Activated T-cell treated with anti-CD3 and anti-CD28 coated beads, Interleukin-2, amount 50 U/mL, for 1 hour (primary cell): ENCODE measurements around the gene TRIM2.
"Not testable (repeated sequence)": the region's sequence is repeated elsewhere in the genome, so short reads cannot be mapped to it uniquely, and the experiment has no call there.

Experiments used
- DNase-seq: peaks from one replicate; pipeline ENCODE4 v3.0.0-alpha.2; 2020

The TRIM2 gene

DNA sequence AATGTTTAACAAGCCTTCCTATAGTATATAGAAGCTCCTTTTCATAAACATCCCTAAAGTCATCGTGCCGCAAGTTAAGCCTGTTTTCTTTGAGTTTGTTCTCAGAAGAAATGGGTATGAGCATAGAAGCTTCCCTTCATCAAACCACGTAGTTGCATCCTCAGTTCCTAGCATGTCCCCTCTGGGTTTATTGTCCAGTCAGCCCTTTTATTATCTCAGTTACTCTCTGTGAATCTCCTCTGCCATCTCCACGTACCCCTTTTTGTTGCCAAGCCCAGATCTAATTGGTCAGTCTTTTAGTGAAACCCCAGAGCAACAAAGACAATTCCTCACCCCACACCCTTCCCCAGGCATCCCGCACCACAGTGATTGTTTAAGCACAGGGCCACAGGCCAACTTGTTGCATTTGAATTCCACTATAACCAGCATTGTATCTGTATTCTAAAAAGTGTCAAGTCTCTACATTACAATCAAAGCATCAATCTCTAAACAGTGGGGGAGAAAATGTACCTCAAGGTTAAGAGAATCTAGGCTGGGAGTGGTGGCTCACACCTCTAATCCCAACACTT lies 12.4 kb upstream of the TRIM2 start:
- no peak for DNase-seq

DNA sequence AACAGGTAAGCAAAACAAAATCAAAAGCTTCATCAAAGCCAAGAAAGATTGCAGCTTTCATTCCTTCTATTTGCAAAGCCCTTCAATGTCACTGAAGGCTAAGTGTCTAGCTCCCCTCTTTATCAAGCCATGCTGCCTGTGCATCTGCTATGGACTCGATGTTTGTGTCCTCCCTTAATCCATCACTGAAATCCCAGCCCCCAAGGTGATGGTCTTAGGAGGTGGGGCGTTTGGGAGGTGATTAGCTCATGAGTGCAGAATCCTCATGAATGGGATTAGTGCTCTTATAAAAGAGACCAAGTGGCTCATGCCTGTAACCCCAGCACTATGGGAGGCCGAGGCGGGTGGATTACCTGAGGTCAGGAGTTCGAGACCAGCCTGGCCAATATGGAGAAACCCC lies 6.9 kb upstream of the TRIM2 start:
- DNase-seq: no peak

DNA sequence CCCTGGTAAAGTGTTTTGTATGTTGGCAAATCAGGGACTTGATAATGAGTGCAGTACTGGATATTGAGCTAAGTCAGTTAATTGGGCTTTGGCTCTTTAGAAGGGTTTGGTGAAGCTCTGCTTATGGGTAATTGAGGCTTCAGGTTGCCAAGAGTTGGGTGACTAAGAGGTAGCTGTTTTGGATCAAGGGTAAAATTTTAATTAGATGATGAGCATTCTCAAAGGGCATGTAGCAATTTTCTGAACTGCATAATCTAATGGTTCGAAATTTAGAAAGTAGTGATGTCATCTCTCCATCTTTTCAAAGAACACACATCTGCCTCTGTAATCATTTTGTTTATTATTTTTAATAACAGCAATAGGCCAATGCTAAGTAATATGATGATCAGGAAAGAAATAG lies 5.5 kb upstream of the TRIM2 start:
- no peak for DNase-seq

DNA sequence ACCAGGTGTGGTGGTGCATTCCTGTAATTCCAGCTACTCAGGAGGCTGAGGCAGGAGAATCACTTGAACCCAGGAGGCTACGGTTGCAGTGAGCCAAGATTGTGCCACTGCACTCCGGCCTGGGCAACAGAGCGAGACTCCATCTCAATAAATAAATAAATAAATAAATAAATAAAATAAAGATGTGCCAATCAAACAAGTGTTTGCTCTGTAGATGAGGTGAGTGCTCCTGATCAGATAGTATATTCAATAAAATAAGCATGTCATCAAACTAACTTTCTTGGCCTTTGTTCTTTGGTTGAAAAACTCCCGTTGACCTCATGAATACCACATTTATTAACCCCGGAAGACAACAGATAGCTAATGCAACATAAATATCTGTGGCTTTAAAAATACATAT lies 497 bp upstream of the TRIM2 start:
- not testable (repeated sequence) for DNase-seq

DNA sequence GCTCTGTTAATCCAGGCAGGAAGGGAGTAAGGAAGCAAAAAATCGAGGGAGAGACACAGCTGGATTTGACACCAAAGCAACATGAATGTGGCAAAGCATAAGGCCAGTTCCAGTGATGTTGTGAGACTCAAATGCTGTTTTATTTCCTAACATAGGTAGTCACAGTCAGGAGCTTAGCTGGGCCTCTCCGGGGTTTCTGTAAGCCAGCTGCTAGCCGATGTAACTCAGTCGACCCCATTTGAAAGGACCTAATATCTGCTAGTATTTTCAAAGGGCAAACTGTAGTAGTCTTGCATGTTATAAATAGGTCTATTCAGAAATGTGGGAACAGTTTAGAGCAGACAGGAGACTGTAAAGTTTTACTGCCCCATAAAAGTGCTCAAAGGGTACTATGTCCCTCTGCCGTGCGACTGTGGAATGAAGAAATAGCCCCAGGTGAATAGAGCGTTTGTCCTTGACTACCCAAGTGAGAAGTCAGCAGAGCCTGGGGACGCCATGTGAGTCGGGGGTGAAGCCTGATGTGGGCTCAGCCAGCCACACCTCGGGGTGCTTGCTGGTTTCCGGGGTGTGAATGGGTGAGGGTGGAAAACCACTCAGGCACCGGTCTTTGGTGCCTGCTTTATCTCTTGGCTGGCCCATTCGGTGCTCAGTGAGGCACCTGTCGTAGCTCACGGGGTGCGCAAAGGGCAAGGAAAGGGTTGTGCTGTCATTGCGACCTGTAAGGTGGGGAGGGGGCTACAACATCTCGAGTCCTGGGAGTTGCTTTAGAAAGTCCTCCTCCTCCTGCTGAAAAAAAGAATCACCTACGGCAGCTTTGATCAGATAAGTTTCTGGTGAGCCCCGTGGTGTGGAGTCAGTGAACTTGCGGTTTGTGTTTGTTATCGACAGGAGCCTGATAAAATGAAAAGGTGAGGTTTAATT lies 745 bp downstream of the TRIM2 start:
- DNase-seq: peak; percentile 51

DNA sequence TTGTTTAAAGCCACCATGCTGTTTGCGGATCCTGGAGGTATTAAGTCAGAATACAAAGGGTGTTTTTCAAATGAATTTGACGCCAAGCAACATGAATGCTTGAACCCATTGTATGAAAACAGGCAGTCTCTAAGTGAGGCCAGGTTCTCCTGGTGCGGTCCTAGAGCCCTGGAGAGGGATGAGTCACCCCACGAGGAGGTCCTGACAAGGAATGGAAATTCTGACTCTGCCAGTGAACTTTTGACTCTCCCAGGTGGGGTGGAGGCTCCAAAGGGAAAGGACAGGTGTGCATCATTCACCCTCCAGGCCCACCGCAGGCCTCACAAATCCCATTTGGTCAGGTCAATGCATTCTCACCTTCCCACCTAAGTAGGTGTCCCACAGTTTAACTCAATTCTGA lies 1.5 kb downstream of the TRIM2 start:
- peak; percentile 24 for DNase-seq

DNA sequence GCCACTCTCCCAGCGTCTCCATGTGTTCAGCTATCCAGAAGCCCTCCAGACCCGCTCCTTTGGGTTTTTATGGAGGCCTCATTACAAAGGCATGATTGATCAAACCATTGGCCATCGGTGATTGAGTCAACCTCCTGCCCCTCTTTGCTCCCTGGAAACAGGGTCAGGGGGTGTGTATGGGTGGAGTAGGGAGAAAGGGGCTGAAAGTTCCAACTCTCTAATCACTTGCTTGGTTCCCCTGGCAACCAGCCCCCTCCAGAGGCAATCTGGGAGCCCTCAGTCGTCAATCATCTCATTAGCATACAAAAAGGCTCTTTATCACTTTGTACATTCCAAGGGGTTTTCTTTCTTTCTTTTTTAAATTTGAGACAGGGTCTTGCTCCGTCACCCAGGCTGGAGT lies 2.3 kb downstream of the TRIM2 start:
- DNase-seq: no peak

DNA sequence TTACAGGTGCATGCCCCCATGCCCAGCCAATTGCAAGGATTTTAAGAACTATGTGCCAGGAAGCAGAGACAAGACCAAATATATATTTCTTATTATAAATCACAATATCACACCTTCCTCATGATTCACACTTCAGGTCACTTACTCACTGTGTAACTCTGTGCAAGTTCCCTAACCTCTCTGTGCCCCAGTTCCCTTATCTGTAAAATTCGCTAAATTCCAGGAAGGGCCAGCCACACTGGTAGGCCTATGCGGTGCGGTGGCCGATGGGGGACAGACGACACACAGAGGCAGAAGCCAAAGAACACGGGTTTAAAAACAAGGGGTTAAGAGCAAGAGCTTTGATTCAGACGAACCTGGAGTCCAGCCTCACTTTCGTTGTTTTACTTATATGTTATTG lies 2.8 kb downstream of the TRIM2 start:
- DNase-seq: no peak

DNA sequence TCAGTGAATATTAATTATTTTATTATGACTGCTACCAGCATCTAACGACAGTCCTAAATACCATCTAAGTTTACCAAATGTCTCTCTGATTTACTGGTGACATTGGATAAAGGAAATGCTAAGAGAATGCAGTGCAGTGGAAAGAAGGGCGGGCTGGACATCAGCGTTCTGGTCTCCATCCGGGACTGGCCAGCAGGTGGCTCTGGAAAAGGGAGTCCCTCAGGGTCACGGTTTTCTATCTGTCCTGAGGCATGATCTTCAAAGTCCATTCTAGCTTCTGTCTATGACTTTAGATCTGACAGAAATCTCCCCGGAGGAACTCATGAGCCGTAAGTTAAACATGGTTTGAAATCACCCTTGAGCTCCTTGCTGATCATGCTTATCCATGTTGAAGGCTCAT lies 3.3 kb downstream of the TRIM2 start:
- no peak for DNase-seq

DNA sequence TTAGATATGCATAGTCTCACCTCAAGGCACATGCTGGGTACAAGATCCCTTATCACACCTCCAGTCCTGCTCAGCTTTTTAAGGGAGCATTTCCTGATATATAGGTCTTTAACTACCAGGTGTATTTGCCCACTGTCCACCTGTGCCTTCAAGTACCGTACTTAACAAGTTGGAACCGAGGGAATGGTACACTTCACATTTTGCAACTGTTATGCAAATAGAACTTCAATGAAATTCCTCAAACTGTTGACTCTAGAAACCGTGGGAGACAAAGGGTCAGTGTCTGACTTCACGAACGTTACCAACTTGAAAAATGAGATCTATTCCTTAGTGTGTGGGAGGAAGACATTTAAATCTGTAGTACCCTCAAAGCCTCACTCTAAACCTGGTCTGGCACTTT lies 5.2 kb downstream of the TRIM2 start:
- no peak for DNase-seq

DNA sequence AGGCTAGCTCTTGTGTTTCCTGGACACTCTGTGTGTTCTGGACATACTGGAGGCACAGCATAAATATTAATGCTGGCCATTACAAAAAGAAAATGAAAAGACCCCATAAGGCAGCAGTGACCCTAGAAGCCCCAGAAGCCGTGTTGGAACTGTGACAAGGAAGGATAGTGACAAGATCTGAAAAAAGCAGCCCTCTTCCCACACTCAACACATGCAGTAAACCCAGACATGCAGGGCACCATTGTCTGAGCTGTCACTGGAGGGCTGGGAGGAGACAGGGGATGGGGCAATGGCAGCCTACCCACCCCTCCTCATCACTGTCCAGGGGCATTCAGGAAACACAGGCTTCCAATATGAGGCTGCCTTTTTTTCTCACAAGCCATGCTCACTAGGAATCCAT lies 6.5 kb downstream of the TRIM2 start:
- no peak for DNase-seq

DNA sequence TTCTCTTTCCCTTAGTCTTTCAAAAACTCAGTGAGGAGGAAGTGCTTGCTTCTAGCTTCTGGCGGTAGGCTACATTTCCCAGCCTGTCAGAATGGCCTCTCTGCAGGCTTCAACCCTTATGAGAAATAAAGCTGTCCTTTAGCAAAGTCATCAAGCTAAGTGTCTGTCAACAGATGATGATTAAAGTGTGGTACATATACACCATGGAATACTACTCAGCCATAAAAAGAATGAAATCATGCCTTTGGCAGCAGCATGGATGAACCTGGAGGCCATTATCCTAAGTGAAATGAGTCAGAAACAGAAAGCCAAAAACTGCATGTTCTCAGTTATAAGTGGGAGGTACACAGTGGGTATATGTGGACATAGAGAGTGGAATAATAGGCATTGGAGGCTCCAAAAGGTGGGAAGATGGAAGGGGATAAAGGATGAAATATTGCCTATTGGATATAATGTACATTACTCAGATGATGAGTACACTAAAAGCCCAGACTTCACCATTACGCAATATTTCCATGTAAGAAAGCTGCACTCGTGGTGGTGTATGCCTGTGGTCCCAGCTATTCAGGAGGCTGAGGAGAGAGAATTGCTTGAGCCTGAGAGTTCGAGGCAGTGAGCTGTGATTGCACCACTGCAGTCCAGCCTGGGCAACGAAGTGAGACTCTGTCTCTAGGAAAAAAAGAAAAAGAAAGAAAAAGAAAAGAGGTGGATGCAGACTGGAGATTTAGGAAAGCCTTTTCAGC lies 7.9 kb downstream of the TRIM2 start:
- no peak for DNase-seq

DNA sequence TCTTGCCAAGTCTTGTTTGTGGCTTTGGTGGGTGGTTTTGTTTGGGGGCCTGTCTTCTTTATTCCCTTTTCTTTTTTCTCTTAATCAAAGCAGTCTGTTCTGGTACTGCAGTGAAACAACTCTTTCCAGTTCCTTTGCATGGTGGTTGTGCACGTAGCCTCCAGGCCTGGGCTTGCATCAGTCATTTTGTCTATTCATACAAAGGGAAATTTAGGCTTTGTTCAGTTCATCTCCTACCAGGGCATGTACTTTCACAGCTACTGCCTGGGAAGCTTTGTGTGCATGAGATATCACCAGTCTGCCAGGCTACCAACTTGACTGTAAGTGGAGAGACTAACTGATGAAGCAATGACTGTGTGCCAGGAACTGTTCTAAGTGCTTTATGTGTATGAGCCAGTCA lies 8.5 kb downstream of the TRIM2 start:
- DNase-seq: no peak

DNA sequence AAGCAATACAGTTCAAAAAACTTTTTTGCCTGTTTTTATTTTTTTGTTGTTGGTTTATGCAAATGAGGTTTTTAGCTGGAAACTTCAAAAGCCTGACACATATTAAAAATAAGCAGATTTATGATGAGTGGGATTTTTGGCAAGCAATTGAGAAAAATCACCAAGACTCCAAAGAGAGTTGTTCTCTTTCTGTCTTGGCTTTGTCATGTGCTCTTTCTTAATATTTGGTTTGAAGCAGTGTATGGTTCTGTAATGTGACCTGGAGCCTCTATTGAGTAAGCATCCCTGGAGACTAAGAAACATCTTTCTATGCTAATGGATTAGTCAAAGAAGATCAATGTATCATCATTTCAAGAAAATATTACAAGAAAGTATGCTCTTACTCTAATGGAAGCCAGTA lies 11.7 kb downstream of the TRIM2 start:
- no peak for DNase-seq

DNA sequence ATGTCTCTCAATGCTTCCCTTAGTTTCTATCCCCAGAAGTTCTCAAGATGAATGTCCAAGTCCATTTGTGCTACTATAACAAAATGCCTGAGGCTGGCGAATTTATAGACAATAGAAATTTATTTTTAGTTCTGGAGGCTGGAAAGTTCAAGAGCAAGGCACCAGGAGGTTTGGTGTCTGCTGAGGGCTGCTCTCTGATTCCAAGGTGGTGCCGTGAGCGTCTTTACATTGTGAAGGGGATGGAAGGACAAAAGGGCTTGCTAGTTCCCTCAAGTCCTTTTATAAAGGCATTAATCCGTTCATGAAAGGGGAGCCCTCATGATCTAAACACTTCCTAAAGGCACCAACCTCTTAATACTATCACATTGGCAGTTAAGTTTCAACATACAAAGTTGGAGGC lies 12.3 kb downstream of the TRIM2 start:
- DNase-seq: no peak

DNA sequence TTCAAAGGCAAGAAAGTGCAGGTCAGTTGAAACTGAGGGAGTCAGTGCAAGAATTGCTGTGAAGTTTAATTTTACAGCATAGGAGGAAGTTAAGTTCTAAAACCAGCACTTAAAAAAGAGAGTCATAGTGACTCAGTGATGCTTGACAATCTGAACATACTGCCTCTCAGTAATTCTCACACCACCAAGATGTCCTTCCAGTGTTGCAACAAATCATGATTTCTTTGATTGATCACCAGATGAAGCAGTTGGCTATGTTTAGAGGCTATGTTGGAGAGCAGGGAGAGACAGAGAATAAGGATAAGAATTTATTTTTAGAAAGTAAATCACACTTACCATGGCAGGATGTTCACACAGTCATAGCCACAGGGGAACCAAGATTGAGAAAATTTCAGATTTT lies 13.2 kb downstream of the TRIM2 start:
- no peak for DNase-seq

DNA sequence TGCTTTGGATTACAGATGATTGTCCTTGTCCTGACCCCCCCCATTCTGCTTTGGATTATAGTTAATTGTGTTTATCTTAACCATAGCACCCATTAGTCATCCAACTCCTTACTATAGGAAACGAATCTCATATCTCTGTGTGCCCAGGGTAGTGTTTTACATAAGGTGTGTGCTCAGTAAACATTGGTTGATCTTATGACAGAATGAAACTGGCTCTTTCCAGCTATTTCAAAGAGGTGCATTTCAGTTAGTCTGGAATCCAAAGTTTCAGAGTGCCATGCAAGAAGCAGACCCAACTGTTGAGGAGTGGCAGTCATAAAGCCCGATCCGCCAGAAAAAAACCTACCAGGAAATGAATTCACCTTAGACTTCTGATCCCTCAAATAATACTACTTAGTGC lies 14.7 kb downstream of the TRIM2 start:
- DNase-seq: no peak

DNA sequence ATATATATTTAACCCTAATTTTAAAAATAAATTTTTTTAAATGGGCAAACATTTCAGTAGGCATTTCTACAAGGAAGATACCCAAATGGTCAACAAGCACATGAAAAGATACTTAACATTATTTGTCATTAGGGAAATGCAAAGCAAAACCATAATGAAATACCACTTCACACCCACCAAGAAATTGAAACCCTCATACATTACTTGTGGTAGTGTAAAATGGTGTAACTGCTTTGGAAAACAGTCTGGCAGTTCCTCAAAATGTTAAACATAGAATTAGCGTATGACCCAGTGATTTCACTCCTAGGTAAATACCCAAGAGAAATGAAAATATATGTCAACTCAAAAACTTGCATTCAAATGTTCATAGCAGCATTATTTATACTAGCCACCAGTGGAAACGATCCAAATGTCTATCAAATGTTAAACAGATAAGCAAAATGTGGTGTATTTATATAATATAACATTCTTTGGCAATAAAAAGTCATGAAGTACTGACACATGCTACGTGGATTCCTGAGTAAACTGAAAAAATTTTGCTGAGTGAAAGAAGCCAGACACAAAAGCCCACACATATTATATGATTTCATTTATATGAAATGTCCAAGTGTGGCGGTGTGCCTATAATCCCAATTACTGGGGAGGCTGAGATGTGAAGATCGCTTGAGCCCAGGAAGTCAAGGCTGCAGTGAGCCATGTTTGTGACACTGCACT lies 16.6 kb downstream of the TRIM2 start:
- DNase-seq: no peak

DNA sequence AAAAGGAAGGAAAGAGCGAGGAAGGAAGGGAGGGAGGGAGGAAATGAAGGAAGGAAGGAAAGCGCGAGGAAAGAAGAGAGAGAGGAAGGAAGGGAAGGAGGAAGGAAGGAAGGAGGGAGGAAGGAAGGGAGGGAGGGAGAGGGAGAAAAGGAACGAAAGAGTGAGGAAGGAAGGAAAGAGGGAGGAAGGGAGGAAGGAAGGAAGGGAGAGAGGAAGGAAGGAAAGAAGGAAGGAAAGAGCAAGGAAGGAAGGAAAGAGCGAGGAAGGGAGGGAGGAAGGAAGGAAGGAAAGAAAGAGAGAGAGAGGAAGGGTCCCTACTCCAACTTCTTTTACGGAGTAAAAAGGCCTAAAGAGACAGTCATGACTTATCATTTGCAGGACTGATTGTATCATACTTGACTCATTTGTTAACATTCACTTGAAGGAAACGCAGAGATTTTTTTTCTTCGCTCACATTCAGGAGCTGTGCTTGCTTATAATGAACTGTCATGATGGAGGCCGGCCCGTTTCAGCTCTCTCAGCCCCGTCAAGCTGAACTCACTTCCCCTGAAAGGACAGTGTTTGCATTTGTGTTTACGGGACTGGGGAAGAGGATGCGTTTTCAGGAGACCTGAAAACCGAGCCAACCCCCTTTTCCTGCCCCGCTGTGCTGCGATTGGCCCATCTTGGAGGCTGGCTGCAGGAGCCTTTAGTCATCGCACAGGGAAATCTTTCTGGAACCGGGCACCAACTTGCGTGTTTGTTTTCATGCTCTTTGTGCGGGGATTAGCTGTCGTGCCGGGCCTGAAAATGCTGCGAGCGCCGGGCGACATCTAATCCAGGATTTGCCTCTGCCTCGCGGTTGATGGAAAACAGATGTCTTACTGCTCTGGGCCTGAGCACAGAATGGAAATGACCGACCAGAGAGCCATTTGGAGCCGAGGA lies 17.8 kb downstream of the TRIM2 start:
- DNase-seq: peak; percentile 40

DNA sequence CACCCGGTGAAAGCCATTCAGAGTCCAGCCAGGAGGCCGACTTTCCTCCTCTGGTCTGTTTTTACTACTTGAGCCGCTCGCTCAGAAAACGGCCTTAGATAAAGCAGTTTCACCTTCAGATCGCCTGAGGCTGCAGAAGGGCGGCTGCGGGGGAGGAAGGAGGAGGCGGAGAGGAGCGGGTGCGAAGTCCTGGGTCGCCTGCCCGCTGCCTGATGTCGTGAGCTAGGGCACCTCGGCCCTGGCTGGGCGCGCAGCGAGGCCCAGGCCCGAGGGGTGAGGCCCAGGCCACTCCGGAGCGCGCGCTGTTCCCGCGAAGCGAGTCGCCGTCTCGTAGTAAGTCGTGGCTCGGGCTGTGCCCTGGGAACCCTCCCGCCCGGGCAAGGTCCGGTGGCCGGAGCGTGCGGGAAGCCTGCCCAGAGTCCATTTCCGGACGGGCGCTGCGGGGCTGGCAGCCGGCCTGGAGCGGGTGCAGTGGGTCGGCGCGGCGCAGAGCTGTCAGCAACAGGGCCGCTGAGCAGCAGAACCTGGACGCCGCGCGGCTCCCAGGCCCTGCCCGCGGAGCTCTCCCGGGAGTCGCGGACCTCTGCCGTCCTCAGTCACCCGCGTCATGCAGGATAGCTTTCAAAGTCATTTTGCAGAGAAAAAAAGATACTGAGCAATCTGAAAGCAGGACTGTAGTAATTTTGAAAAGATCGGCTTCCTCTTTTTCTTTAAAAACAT lies 18.6 kb downstream of the TRIM2 start:
- peak; percentile 39 for DNase-seq

DNA sequence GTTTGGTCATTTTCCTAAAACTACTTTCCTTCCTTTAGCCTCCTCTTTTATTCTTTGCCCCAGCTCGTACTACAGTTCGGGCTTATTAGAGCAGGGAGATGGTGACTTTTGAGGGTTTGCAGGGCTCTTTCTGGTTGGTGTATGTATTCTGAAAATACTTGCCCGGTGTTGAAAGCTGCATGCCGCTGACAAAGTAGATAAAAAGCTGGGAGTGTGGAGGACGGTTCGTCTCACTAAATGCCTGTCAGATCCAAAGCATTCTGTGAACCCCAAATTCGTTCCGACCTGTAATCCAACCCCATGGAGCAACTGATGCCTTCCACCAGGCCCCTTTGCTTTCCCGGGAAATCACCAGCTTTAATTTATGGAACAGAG lies 19.2 kb downstream of the TRIM2 start:
- no peak for DNase-seq

DNA sequence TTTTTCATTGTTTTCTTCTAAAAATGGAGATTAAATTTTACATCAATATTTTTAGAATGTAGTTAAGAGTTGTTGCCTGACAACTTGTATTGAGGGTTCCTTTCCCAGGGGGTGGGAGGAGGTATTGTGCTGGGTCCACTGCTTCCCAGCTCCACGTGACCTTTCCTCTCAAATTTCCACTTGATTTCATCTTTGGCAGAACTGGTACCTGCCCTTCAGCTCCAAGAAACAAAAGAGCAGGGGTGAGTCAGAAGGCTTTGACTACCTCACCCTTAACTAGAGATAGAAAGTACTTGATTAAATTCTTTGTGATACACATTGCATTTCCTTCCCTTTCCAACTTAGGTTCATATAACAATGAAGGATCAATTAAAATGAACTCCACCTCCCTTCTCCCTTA lies 19.7 kb downstream of the TRIM2 start:
- DNase-seq: no peak
